ENCODE measurements around the gene CCT2. TPM values are rescaled to one million over a fixed set of nuclear protein-coding genes. Genes with fewer than 3 reads are reported as not detected.

CCT2 gene
- total and polyA plus RNA-seq, 9 of the 15 experiments (the other 6 are each of a cell fraction or from before 2014, with no cell fraction given) = 341 to 738 (median 490) TPM

GRCh38 chr12:69639400-69640016 lies 54.2 kb downstream of the CCT2 start (continued):
- TF ChIP-seq ZNF197 (CRISPR knock-in tag; IDR thresholded peaks at IDR 0.05; ENCODE audit: low read depth) (no peak), GTF2B (IDR thresholded peaks at IDR 0.05; ENCODE audit: extremely low read depth, insufficient read length) (no peak), HDGF (IDR thresholded peaks at IDR 0.05) (no peak), SOX6 (IDR thresholded peaks at IDR 0.05) (no peak)

- ChIA-PET POLR2A (interaction anchor here (1.2 kb wide), 1 partner anchor 138 kb away, joined by 3 read pairs; no protein-coding TSS in a partner anchor), CTCF (ENCODE audit: low intra/inter-chr PET ratio) (no interaction called here)
- Histone ChIP-seq H4K20me1 (replicated peaks; ENCODE audit: control insufficient read depth, insufficient read depth, low read length) (no peaks in the 10 kb centered on the region), H2AFZ (ENCODE audit: low read depth, low read length) (0 out of 2 replicates have a peak overlapping the region, but pooled peaks have one; percentile 17), H3K4me1 (replicated peaks in 1 of 2; ENCODE audit: control insufficient read depth in 2 of 2, insufficient read depth in 2 of 2, low read length in 2 of 2) (peaks cover 0 to 4% of the 10 kb centered on the region in 2 experiments; a peak in 2 of 5 replicates), H3K9me3 (replicated peaks; ENCODE audit: control insufficient read depth, insufficient read depth, low read depth, low read length) (no peaks in the 10 kb centered on the region), H3K27ac (ENCODE audit: extremely low read depth, low read depth, low read length) (no peak overlapping the region), H3K4me3 (no peak overlapping the region), H3K36me3 (ENCODE audit: control insufficient read depth, insufficient read depth, low read length) (no peaks in the 10 kb centered on the region), H3K9me1 (ENCODE audit: control insufficient read depth, insufficient read depth, low read length) (no peaks in the 10 kb centered on the region), H3K4me2 (ENCODE audit: insufficient read depth, low read length) (no peak overlapping the region), H3K79me2 (ENCODE audit: control insufficient read depth, insufficient read depth, low read length) (no peaks in the 10 kb centered on the region), H3K27me3 (ENCODE audit: control insufficient read depth in 2 of 2, insufficient read depth in 2 of 2, low read length in 2 of 2) (no peaks in the 10 kb centered on the region), H3K9ac (ENCODE audit: insufficient read depth in 1 of 2, low read depth in 2 of 2, low read length in 2 of 2) (0 out of 4 replicates have a peak overlapping the region, but pooled peaks of 1 of the 2 experiments have one; percentile 39)
- no peak for ATAC-seq
- no peak for DNase-seq (ENCODE audit: extremely low read depth in 1 of 4, low spot score in 3 of 4)
- TF ChIP-seq BHLHE40 (IDR thresholded peaks at IDR 0.05; ENCODE audit: low read length) = no peak
- no peak for TF ChIP-seq ZFP91 (CRISPR knock-in tag; IDR thresholded peaks at IDR 0.05)
- no peak for TF ChIP-seq DPF2 (IDR thresholded peaks at IDR 0.05)
- no peak for TF ChIP-seq IRF1 (CRISPR knock-in tag; IDR thresholded peaks at IDR 0.05; ENCODE audit: borderline replicate concordance)
- TF ChIP-seq NR4A1 (CRISPR knock-in tag; IDR thresholded peaks at IDR 0.05) = no peak
- TF ChIP-seq NR4A1 (tag; IDR thresholded peaks at IDR 0.05) = no peak
- no peak for TF ChIP-seq HDAC1 (IDR thresholded peaks at IDR 0.05)
- TF ChIP-seq NFE2 (IDR thresholded peaks at IDR 0.05; ENCODE audit: low read depth) = no peak
- no peak for TF ChIP-seq NFATC3 (IDR thresholded peaks at IDR 0.05)
- TF ChIP-seq CBX5 (IDR thresholded peaks at IDR 0.05; ENCODE audit: borderline replicate concordance, low read depth) = no peak
- 30% methylated on average over 7 of the region's 7 CpGs for WGBS (ENCODE audit: insufficient coverage, low coverage, missing lambda C conversion rate)
- in situ Hi-C loops (cut with MboI) (no loop called here), intact Hi-C loops (cut with micrococcal nuclease) (no loop called here)
- BruUV-seq (replicated peaks) = no TSS peak
- FAIRE-seq = no peak
These were observed 56.3 kb downstream of the CCT2 start for GRCh38 chr12:69641546-69641945.
